ENCODE measurements around the gene GGCT.

The GGCT gene

GRCh38 chr7:30478349-30479201, 26.1 kb downstream of the GGCT start, which contains the start of gene NOD1:
Gene NOD1, minus strand, starts transcription at chr7:30478784. Its CDS starts 21,863 bp downstream, at chr7:30456921.
- peak; percentile 43 for DNase-seq (ENCODE audit: low read depth)

- no peak for DNase-seq (ENCODE audit: low read depth)
Observed at GRCh38 chr7:30476459-30477145, 28.0 kb downstream of the GGCT start.

- no peak for DNase-seq (ENCODE audit: low read depth)
Observed at GRCh38 chr7:30475580-30475979, 29.0 kb downstream of the GGCT start.

- no peak for DNase-seq (ENCODE audit: low read depth)
Observed at GRCh38 chr7:30474893-30475292, 29.7 kb downstream of the GGCT start.

DNA sequence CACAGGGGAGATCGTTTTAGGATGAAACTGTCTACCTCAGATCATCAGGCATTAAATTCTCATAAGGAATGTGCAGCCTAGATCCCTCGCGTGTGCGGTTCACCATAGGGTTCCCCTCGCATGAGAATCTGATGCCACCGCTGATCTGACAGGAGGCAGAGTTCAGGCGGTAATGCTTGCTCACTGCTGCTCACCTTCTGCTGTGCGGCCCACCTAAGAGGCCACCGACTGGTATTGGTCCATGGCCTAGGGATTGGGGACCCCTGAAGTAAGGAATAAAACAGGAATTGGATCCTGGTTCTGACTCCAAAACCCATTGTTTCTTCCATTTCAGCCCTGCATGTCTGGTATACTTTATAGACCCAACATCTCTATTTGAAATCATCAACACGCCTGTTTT, 30.1 kb downstream of the GGCT start:
- no peak for DNase-seq (ENCODE audit: low read depth)

GRCh38 chr7:30473903-30474302, 30.7 kb downstream of the GGCT start:
- no peak for DNase-seq (ENCODE audit: low read depth)

DNA sequence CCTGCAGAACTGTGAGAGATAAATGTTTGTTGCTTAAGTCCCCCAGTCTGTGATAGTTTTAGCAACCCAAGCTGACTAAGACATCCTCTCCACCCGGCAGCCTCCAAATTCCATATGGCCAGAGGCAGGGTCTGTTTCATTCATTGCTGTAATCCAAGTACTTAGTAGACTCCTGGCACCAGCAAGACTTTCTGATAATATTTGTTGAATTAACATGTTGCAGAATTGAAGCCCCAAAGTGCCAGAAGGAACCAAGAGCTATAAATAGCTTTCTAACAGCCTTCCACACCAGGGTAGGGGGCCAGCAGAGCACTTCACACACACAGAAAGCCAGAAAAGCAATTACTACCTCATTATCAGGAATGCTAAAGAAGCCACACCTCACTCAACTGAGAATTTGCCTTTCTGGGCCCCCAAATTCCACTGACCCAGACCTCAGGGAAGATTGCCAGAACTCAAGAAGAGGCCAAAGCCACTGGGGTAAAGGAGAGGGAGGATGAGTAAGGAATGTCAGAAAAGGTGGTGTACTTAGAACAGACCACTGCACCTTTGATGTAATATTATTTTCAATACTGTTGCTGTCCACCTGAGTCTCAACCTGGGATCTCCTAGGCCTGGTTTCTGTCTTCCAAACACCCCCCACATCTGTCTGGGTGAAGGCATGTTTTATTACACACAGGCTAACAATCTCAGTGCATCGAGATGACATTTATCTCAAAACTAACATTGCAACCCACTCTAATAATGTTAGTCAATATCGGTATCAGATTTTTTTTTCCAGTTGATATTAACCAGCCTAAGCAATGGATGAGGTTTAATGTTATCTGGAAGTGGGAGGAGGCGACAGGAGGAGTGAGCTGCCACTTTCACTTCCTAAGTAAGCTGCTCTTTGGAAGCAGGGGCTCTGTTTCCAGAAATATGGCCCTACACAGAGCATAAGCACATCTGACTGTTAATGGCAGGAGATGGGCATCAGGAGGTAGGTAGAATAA, 31.5 kb downstream of the GGCT start:
- no peak for DNase-seq (ENCODE audit: low read depth)

DNA sequence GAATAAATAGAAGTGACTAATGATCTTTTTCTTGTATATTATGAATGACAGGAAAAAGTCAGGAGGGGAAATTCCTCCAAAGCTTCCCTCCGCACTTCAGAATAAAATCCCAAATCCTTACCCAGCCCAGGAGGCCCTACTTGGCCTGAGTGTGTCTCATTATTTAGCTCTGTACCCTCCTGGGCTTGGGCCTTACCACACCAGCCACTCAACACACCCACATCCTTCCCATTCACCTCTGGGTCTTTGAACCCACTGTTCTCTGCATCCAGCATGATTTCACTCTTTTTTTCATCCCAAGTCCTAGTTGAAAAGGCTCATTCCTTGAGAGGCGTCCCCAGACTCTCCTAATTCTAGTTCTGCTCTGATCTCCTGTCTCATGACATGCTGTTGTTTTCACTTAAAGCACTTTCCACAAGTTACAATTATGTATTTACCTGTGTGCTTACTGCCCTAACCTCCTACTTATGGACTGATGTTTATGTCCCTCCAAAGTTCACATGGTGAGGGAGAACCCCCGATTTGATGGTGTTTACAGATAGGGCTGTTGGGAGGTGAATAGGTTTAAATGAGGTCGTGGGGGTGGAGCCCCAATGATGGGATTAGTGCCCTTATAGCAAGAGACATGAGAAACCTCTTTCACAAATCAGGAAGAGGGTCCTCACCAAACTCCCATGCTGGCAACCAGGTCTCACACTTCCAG, 32.4 kb downstream of the GGCT start:
- DNase-seq (ENCODE audit: low read depth) = no peak

DNA sequence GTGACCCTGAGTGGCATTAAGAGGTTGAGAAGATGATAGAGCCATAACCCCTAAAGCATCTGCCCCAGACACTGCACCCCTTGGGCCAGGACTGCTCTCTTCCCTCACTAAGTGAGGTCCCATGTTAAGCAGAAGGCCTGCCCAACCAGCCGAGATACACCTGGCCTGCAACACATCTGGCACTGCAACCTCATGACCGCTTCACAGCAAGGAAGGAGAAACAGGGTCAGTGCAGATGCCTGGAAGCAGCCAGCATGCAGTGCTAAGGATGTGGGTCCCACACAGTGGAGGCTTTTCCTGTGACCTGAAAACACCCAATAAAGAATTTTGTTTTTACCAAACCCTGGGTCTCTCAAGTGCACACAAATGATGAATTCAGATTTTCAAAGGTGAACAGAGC, 33.4 kb downstream of the GGCT start:
- no peak for DNase-seq (ENCODE audit: low read depth)

DNA sequence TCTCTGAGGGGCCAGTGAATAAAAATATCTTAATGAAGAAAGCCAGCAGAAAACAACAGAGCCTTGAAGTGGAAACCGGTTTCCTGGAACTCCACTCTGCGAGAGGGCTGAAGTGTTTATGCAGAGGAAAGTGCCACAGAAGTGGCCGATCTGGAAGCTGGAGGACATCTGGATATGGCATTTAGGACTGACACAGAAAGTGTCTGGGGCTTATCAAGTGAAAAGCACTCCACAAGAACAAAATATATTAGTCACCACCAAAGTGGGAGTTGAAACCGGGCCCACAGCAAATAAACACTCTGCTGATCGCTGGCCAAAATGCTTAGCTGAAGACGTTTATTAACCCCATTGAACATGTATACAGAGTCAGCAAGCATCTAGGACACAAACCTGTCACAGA, 33.9 kb downstream of the GGCT start:
- DNase-seq (ENCODE audit: low read depth) = no peak

DNA sequence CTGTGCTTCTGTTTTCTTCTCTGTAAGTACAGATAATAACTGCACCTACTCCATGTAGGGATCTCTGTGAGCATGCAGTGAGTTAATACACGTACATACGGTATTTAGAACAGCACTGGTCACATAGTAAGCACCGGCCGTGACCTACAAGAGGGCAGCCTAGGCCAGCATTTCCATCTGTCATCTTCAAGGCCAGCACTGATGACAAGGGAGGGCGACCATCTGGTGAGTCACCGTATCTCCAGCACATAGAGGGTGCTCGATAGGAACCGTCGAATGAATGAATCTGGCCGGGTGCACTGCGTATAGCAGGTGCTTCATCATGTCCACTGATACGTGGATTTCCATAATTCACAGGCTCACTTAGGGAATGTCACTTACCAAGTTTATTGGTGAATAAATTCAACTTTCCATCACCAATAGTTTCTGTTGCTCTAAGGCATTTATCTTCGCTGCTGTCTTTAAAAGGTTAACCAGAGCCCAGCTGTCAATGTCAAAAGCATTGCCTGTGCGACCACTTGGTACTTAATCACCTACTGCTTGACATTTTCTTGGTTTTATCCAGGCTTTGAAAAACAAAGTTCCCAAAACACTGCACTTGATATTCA, 34.4 kb downstream of the GGCT start:
- no peak for DNase-seq (ENCODE audit: low read depth)

DNA sequence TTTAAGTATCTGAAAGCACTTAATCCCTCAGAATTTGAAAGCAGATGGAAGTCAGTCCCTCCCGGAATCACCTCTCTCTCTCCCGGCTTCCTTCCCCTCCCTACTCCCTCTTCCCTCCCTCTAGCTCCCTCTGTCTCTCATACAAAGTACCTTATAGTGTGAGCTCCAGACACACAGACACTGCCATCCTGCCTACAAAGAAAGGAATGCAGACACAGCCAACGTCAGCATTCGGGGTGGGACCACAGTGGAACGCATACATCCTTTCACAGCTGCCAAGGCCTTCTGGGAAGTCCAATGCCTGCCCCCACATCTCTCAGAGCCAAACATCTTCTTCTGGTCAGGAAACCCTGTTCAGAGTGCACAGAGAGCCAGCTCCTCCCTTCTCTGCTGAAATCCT, 35.3 kb downstream of the GGCT start:
- DNase-seq (ENCODE audit: low read depth) = no peak

- no peak for DNase-seq (ENCODE audit: low read depth)
Observed at GRCh38 chr7:30468791-30469190, 35.8 kb downstream of the GGCT start.

GRCh38 chr7:30468041-30468440, 36.6 kb downstream of the GGCT start:
- DNase-seq (ENCODE audit: low read depth) = no peak

DNA sequence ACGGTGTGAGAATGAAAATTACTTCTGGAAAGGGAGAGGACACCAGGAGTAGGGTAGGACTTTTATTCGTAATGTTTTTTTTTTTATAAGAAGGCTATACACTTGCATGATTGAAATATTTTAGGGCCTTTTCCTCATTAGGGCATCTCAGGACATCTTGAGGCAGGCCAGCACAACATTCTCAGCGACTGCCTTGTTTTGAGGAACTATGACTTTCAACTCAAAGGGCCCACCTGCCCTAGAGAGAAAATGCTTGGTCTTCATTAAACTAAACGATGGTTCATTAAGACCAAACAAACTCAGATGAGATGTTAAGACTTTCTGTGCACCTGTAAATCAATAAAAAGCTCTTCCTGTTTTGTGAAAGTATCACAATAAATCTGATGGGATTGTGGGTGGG, 37.4 kb downstream of the GGCT start:
- DNase-seq (ENCODE audit: low read depth) = no peak

- no peak for DNase-seq (ENCODE audit: low read depth)
Observed at GRCh38 chr7:30466266-30466665, 38.4 kb downstream of the GGCT start.

GRCh38 chr7:30465811-30466180, 38.8 kb downstream of the GGCT start:
- no peak for DNase-seq (ENCODE audit: low read depth)

GRCh38 chr7:30465046-30465810, 39.4 kb downstream of the GGCT start:
- no peak for DNase-seq (ENCODE audit: low read depth)

DNA sequence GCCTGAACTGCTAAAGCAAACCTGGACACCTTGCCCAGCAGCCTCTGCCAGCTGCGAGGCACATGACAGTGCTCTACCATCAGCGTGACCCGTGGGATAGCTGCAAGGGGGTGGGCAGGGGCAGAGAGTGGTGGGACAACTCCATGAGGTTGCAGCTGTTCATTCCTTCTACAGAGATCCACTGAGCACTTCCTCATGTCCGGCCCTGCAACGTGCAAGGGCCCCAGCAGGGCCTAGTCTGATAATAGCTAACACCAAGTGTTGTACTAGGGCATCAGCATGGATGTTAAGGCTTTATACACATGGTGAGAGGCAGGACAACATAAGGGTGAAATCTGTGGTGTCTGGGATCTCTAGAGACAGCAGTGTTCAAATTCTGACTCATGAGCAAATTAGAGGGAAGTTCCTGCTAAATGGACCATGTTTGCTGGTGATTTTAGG, 40.4 kb downstream of the GGCT start:
- DNase-seq (ENCODE audit: low read depth) = no peak

DNA sequence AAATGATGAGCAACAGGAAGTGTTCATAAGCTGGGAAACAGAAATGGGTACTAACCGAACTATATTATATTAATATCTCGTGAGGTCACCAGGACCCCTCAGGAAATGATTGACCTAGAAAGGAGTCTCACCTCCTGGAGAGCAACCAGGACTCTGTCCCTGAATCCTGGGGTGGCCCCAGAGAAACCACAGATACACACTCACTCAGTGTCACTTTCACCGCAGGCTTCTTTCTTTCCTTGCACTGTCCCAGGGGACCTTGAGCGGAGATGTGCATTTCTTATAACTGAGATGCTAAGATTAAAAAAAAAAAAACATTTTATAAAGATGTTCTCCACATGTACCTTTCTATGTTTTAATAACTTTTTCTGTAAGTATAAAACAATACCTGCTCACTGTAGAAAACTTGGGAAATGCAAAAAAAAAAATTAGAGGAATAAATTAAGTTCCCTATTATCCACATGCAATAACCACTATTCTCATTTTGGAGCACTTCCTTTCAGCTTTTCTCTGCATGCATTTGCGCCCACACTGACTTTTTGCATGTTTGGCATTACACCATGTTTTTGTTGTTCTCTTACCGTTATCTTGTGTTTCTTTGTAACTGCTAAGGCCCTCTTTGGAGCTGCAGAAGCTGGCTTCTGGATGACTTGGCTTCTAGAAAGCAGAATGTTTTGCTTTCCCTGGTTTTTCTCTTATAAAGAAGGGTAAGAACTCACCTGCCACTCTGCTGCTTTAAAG, 41.1 kb downstream of the GGCT start:
- DNase-seq (ENCODE audit: low read depth) = no peak

Data from stimulated activated CD8-positive, alpha-beta memory T cell treated with anti-CD3 and anti-CD28 coated beads, Interleukin-15, amount 100 ng/mL, for 24 hours (primary cell).